ENCODE measurements around the gene SLC7A6. TPM values are rescaled to one million over a fixed set of nuclear protein-coding genes. Genes with fewer than 3 reads are reported as not detected.

Gene SLC7A6
- total RNA-seq, 2 experiments from 2014 or later, result 53.1 to 79.5 TPM

- no TSS peak for BruUV-seq (replicated peaks)
- intact Hi-C loops (cut with micrococcal nuclease; ENCODE audit: unreplicated experiment), result no loop called here
- H3K4me1 ChIP-seq (ENCODE audit: insufficient read depth, low read length, poor library complexity, severe bottlenecking), result peaks cover 19% of the 10 kb centered on the region
- H3K4me3 ChIP-seq (ENCODE audit: low read depth, low read length, poor library complexity, severe bottlenecking), result no peak overlapping the region
- no peaks in the 10 kb centered on the region for H3K9me3 ChIP-seq (ENCODE audit: low read length)
- H3K27ac ChIP-seq (ENCODE audit: low read depth, low read length, poor library complexity, severe bottlenecking), result no peak overlapping the region
- H2AFZ ChIP-seq (ENCODE audit: low read length), result no peak overlapping the region
- H3K36me3 ChIP-seq (ENCODE audit: insufficient read depth, low read length), result peaks cover 45% of the 10 kb centered on the region
- no peak for TF ChIP-seq CTCF (conservative IDR thresholded peaks at IDR 0.05; ENCODE audit: low read length)
- TF ChIP-seq EZH2phosphoT487 (IDR thresholded peaks at IDR 0.05; ENCODE audit: borderline replicate concordance, low read depth, low read length), result no peak
- POLR2A ChIA-PET, result interaction anchor here (1.5 kb wide), 1 partner anchor 9 kb away, joined by 4 read pairs; no protein-coding TSS in a partner anchor
- CTCF ChIA-PET (ENCODE audit: unreplicated experiment), result no interaction called here
- H3K9me2 ChIP-seq (ENCODE audit: insufficient read depth, low read length), result no peaks in the 10 kb centered on the region
- no peaks in the 10 kb centered on the region for H4K20me1 ChIP-seq (ENCODE audit: insufficient read depth, low read length)
- no peak for DNase-seq (ENCODE audit: low spot score)
- no peak overlapping the region for H3K4me2 ChIP-seq (ENCODE audit: low read length)
- peaks cover 14% of the 10 kb centered on the region; the same call in 1 of the 2 replicates for H3K79me2 ChIP-seq (ENCODE audit: insufficient read depth, low read depth, low read length)
Measured at GRCh38 chr16:68215302-68215701, 49.0 kb upstream of the SLC7A6 start.

GRCh38 chr16:68216240-68216639 lies 48.1 kb upstream of the SLC7A6 start:
- no TSS peak for BruUV-seq (replicated peaks)
- intact Hi-C loops (cut with micrococcal nuclease; ENCODE audit: unreplicated experiment), result no loop called here
- DNase-seq (ENCODE audit: low spot score), result no peak
- ChIA-PET CTCF (ENCODE audit: unreplicated experiment) (no interaction called here), POLR2A (interaction anchor here (0.7 to 1.5 kb wide), 2 partner anchors 10 to 84 kb away, joined by 3 to 4 read pairs; no protein-coding TSS in a partner anchor)
- no peak overlapping the region for H3K4me3 ChIP-seq (ENCODE audit: low read depth, low read length, poor library complexity, severe bottlenecking)
- H3K36me3 ChIP-seq (ENCODE audit: insufficient read depth, low read length), result peaks cover 50% of the 10 kb centered on the region
- TF ChIP-seq CTCF (conservative IDR thresholded peaks at IDR 0.05; ENCODE audit: low read length) (no peak), EZH2phosphoT487 (IDR thresholded peaks at IDR 0.05; ENCODE audit: borderline replicate concordance, low read depth, low read length) (no peak)
- H3K9me2 ChIP-seq (ENCODE audit: insufficient read depth, low read length), result no peaks in the 10 kb centered on the region
- H3K4me2 ChIP-seq (ENCODE audit: low read length), result no peak overlapping the region
- H2AFZ ChIP-seq (ENCODE audit: low read length), result no peak overlapping the region
- H3K27ac ChIP-seq (ENCODE audit: low read depth, low read length, poor library complexity, severe bottlenecking), result no peak overlapping the region
- peaks cover 14% of the 10 kb centered on the region; the same call in 1 of the 2 replicates for H3K79me2 ChIP-seq (ENCODE audit: insufficient read depth, low read depth, low read length)
- H3K4me1 ChIP-seq (ENCODE audit: insufficient read depth, low read length, poor library complexity, severe bottlenecking), result peaks cover 19% of the 10 kb centered on the region
- H4K20me1 ChIP-seq (ENCODE audit: insufficient read depth, low read length), result no peaks in the 10 kb centered on the region
- no peaks in the 10 kb centered on the region for H3K9me3 ChIP-seq (ENCODE audit: low read length)

GRCh38 chr16:68217506-68217905 lies 46.8 kb upstream of the SLC7A6 start:
- peaks cover 50% of the 10 kb centered on the region for H3K36me3 ChIP-seq (ENCODE audit: insufficient read depth, low read length)
- POLR2A ChIA-PET, result interaction anchor here (0.6 to 1.1 kb wide), 5 partner anchors 12 to 465 kb away, joined by 3 to 8 read pairs (median 4); no protein-coding TSS in a partner anchor
- H3K4me3 ChIP-seq (ENCODE audit: low read depth, low read length, poor library complexity, severe bottlenecking), result no peak overlapping the region
- no peaks in the 10 kb centered on the region for H3K9me3 ChIP-seq (ENCODE audit: low read length)
- intact Hi-C loops (cut with micrococcal nuclease; ENCODE audit: unreplicated experiment), result no loop called here
- H4K20me1 ChIP-seq (ENCODE audit: insufficient read depth, low read length), result no peaks in the 10 kb centered on the region
- no peak overlapping the region for H3K27ac ChIP-seq (ENCODE audit: low read depth, low read length, poor library complexity, severe bottlenecking)
- peaks cover 9% of the 10 kb centered on the region; the same call in 1 of the 2 replicates for H3K79me2 ChIP-seq (ENCODE audit: insufficient read depth, low read depth, low read length)
- DNase-seq (ENCODE audit: low spot score), result no peak
- peaks cover 19% of the 10 kb centered on the region for H3K4me1 ChIP-seq (ENCODE audit: insufficient read depth, low read length, poor library complexity, severe bottlenecking)
- CTCF ChIA-PET (ENCODE audit: unreplicated experiment), result interaction anchor here (0.6 kb wide), 1 partner anchor 147 kb away, joined by 3 read pairs; no protein-coding TSS in a partner anchor
- BruUV-seq (replicated peaks), result no TSS peak
- no peak overlapping the region for H3K4me2 ChIP-seq (ENCODE audit: low read length)
- no peak overlapping the region for H2AFZ ChIP-seq (ENCODE audit: low read length)
- no peak for TF ChIP-seq EZH2phosphoT487 (IDR thresholded peaks at IDR 0.05; ENCODE audit: borderline replicate concordance, low read depth, low read length)
- TF ChIP-seq CTCF (conservative IDR thresholded peaks at IDR 0.05; ENCODE audit: low read length), result no peak
- no peaks in the 10 kb centered on the region for H3K9me2 ChIP-seq (ENCODE audit: insufficient read depth, low read length)

All from OCI-LY7 (cell line).